HG03354 (cell line): ENCODE measurements around the gene RBM38.
"Not testable (repeated sequence)": the region's sequence is repeated elsewhere in the genome, so short reads cannot be mapped to it uniquely, and the experiment has no call there.

Source experiments
- ATAC-seq: cut with Tn5 transposase; IDR thresholded peaks from one replicate; pipeline ENCODE4 v1.9.1; 2021; ENCODE audit warnings: mild to moderate bottlenecking; ENCODE audit not compliant: unreplicated experiment, poor library complexity, severe bottlenecking

Gene RBM38

DNA sequence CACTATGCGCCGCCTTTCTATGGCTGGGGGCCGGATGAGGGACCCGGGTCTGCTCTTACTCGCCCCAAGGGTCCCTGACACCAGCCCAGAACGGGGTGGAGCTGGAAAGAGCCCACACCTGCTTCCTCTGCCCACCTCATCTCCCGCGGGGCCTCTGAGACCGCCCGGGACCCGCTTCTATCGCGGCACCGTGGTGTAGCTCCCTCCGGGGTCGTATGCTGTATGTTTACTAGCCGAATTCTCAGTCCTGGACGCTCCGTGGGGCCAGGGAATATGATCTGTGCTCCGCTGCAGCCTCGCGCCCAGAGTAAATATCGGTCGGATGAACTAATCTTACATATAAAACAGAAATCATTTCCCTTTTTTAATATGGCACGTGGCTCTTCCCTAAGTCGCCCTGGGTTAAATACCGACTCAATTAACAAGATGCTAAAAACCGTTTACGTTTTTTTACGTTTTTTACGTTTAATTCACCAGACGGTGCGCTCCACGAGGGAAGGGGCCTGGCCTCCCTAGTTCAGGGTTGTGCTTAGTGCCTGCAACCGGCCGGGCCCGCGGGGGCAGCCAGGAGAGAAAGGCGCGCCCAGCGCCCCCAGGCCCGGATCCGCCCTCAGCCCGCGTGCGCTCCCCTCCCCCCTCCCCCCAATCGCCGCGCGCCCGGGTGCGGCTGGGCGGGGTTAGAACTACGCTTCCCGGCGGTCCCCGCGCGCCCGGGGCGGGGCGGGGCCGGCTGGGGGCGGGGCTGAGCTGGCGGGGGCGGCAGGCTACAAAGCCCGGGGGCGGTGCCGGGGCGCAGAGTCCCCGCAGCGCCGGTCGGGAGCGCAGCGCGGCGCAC, at the start of gene RBM38:
TSS of gene RBM38 (plus strand) at position 793 of the 835 bp plus-strand sequence. CDS start 186 bp downstream, outside the sequence.
- peak; percentile 47 for ATAC-seq

DNA sequence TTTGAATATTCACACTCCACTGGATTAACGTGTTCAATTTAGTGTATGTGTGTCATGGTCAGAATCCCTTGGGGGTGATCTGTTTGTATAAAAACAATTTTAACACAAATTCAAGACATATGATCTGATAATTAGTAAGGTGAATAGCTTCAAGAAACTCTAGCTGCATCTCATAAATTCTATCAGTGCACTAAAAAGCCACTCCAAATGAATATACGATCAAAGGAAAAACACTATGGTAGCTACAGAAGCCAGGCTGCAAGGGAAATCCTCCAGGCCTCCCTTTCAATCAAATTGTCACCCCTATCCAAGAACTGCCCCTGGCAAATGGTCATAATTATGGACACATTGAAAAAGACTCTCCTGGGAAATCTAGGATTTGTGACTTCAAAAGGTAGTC, 49.5 kb upstream of the RBM38 start:
- ATAC-seq: no peak

DNA sequence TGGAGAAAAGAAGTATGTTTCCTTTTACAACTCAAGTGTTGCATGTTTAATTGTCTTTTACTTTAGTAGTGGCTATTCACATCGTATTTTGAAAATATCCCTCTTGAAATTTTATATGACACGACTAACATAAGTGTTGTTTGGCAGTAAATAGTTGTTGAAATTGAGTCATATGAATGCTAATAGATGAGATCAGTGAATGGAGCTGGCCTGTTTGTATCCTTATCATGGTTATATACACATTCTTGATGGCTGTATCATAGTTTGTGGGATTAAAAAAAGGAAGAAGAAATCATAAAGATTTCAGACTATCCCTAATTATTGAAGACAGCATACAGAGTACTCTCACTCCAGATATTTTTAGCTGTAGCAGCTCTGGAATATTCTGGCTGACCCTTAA, 48.4 kb upstream of the RBM38 start:
- no peak for ATAC-seq

DNA sequence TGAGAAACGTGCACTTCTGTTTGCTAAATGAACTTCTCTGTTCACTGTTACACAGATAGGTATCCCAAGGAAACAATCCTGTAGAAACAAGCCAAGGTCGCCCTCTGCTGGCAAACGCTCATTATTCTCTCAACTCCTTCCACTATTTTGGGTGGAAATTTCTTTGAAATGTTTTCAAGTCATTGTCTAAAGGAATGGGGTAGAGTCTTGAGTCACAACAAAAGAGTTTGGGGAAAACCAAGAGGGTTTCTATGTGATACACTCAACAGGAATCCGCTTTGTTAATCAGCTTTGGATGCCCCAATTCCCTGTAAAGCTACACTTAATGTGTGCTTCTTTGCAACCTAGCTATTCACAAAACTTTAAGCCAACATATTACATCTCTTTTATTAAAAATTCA, 44.7 kb upstream of the RBM38 start:
- no peak for ATAC-seq

DNA sequence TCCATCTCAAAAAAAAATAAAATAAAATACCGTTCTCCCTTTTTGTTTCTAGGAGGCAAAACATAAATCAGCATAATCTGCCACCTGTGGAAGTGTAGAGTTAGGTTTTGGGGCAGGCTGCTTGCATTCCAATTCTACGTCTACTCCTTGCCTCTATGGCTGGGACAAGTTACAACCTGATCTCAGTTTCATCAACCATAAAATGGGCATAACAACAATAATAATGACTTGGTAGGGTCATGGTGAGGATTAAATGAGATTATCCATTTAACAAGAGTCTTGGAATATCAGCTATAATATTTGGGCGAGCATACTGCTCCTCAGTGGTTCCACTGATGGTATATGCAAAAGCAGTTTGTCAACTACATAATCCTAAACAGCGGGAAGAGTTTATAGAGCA, 43.8 kb upstream of the RBM38 start:
- no peak for ATAC-seq

DNA sequence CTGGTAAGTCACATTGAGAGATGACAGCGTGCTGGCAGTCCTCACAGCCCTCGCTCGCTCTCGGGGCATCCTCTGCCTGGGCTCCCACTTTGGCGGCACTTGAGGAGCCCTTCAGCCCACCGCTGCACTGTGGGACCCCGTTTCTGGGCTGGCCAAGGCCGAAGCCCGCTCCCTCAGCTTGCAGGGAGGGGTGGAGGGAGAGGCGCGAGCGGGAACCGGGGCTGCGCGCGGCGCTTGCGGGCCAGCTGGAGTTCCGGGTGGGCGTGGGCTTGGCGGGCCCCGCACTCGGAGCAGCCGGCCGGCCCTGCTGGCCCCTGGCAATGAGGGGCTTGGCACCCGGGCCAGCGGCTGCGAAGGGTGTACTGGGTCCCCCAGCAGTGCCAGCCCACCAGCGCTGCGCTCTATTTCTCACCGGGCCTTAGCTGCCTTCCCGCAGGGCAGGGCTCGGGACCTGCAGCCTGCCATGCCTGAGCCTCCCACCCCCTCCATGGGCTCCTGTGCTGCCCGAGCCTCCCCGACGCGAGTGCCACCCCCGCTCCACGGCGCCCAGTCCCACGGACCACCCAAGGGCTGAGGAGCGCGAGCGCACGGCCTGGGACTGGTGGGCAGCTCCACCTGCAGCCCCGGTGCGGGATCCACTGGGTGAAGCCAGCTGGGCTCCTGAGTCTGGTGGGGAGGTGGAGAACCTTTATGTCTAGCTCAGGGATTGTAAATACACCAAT, 42.8 kb upstream of the RBM38 start:
- ATAC-seq: not testable (repeated sequence)

DNA sequence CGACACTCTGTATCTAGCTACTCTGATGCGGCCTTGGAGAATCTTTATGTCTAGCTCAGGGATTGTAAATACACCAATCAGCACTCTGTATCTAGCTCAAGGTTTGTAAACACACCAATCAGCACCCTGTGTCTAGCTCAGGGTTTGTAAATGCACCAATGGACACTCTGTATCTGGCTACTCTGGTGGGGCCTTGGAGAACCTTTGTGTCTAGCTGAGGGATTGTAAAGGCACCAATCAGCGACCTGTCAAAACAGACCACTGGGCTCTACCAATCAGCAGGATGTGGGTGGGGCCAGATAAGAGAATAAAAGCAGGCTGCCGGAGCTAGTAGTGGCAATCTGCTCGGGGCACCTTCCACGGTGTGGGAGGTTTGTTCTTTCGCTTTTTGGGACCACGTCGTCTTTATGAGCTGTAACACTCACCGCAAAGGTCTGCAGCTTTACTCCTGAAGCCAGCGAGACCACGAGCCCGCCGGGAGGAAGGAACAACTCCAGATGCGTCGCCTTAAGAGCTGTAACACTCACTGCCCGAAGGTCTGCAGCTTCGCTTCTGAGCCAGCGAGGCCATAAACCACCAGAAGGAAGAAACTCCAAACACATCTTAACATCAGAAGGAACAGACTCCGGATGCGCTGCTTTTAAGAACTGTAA, 42.1 kb upstream of the RBM38 start:
- not testable (repeated sequence) for ATAC-seq

DNA sequence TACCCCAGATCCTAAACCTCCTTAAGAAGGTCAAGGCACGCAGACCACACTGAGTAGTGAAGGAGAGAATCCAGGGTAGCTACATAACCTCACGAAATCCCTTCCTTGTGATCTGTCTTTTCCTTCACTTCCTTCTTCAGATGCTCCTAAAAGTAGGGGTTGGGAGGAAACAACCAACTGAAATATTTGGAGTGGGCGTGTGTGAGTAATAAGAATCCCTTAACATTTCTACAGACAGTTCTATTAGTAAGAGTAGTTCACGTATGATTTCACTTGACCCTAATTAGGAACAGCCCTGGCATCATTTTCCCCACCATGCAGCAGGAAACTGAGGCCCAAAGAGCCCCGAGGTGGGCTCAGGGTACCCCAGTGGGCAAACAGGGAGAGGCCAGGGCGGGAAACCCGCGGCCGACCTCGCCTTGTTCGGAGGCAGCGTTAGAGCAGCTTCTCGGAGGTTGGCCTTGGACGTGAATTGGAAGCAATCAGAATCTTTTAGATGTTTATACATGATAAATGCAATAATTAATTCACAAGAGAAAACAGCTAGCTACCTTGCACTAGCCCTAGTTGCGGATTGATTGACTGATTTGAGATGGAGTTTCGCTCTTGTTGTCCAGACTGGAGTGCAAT, 41.0 kb upstream of the RBM38 start:
- ATAC-seq: no peak

DNA sequence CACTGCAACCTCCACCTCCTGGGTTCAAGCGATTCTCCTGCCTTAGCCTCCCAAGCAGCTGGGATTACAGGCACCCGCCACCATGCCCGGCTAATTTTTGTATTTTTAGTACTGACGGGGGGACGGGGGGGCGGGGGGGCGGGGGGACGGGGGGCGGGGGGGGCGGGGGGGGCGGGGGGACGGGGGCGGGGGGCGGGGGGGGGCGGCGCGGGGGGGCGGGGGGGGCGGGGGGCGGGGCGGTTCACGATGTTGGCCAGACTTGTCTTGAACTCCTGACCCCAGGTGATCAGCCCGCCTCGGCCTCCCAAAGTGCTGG, 40.5 kb upstream of the RBM38 start:
- not testable (repeated sequence) for ATAC-seq

DNA sequence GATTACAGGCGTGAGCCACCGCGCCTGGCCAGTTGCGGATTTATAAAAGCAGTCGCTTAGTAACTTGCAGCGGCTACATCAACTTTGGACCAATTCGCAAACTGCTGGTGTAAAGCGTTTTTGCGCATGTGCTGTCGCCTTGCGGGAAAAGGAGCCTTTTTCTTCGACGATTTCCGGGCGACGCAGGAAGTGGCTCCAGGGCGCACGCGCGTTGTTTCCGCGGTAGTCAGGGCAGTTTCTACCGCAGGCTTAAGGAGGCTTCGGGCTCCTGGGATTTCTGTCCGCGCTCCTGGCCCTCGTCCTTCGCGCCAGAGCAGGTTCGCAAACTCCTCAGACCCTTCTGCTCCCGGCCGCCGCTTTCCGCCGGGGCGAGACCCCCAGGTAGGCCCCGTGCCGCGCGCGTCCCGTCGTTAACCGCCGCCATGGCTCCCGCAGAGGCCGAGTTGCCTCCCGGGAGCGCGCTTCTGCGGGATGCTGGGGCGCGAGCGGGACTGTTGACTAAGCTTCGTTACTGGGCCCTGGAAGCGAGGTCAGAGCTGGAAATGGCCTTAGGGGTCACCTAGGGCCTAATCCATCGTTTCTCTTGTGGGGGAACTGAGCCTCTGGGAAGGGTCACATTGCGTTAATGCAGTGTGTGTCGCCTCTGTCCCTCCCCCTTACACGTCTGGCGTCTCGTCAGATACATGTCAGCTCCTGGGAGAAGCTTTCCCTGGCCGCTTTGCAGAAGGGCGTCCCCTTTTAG, 40.0 kb upstream of the RBM38 start, which contains the start of gene RAE1:
TSS of gene RAE1 (plus strand) at position 214 of the 742 bp plus-strand sequence. CDS start 2,784 bp downstream, outside the sequence.
- ATAC-seq: peak; percentile 85

DNA sequence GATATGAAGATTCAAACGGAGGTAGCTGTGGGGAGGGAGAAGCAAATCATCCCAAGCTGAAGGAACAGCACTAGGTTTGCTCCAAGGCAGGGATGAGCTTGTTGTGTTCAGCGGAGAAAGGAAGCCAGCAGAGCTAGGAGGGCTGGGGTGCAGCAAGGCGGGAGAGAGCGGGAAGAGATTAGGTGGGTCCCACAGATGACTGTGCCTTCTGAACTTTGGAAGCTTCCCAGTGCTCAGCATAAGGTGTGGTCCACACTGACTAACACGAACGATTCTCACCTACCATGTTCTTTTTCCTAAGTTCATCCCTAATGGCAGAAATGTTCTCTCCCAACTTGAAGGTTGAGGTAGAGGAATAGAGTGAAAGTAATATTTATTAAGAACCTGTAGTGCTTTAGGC, 38.9 kb upstream of the RBM38 start:
- no peak for ATAC-seq

DNA sequence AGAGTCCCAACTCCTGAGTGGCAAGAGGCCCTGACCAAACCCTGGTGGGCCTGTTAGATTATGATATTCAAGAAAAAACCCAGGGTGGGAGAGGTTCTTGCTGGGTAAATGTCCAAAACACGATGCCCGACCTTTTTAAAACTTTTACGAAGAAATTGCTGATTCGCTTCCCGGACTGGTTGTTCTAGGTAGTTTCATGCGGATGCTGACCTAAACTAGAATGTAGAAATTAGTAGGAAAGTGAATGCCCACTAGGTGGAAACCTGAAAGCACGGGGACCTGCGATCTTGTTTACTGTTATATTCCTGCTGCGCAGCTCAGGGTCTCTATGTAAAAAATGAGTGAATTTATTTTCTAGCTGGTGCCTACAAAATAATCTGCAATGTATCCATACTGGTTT, 37.8 kb upstream of the RBM38 start:
- ATAC-seq: no peak

DNA sequence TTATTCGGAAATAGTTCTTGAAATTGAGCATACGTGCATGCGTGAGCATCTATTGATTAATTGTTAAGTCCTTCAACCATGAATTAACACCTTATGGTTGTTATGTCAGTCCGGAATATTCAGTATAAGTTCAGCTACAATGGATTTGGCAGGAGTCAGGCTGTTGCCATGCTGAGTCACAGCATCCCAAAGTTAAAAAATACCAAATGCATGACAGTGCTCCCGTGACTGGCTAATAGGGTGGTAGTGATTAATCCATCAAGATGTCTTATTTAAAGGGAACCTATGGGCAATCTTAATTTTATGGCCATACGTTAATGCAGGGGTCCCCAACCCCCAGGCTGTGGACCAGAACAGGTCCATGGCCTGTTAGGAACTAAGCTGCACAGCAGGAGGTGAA, 29.7 kb upstream of the RBM38 start:
- ATAC-seq: no peak

DNA sequence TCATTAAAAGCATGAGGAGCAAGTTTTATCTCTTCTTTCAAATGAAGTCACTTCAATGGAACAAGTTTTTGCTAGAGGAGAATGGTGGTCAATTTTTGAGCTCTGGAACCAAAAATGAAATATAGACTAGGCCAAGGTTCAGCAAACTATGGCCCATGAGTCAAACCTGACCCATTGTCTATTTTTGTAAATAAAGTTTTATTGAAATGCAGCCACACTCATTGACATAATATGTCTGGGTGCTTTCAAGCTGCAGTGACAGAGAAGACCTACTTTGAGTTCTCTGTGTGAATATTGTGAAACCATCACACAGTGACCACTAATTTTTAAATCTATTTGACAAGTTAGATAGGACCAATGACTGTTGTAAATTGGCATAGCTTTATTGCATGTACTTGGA, 26.7 kb upstream of the RBM38 start:
- ATAC-seq: no peak

DNA sequence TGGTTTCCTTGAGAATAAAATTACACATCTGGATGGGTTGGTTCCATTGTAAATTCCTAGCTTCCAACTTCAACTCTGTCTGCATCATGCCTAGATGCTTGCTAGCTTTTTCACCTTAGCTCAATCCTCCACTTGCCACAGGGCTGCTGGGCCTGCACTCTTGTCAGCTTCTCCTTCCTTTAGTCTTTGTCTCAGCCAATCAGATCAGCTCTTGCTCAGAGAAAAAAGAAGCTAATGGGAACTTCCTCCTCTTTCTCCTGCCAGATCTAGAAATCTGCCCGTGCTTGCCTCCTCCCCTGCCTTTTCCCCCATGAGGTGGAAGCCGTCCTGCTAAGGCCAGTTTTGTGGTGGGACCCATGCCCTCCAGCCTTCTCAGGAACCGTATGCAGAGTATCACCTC, 21.6 kb upstream of the RBM38 start:
- ATAC-seq: no peak

DNA sequence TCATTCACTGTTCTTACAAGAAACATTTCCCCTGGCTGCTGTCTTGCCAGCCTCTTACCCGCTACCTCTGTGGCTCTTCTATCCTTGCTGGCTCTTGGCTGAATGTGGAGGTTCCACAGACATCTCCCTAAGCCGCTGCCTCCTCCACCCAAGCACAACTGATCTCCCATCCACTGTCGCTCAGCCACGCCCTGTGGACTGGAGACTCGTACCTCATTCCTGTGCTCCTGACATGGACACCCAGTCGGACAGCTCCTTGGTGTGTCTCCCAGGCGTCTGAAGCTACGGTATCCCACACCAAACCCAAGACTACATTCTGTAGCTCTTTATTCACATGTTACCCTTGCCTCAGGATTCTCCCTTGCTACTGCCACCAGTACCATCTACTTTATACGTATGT, 20.9 kb upstream of the RBM38 start:
- ATAC-seq: no peak

DNA sequence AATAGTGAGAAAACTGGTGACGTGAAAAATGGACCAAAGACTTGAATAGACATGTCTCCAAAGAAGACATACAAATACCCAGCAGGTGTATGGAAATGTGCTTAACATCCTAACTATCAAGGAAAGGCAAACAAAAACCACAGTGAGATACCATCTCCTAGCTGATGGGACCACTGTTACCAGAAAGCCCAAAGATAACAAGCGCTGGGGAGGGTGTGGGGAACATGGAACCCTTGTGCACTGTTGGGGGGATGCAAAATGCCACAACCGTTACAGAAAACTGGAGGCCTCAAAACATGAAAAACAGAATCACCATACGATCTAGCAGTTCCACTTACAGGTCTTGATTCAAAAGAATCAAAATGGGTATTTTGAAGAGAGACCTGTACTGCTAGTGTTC, 19.8 kb upstream of the RBM38 start:
- ATAC-seq: no peak

DNA sequence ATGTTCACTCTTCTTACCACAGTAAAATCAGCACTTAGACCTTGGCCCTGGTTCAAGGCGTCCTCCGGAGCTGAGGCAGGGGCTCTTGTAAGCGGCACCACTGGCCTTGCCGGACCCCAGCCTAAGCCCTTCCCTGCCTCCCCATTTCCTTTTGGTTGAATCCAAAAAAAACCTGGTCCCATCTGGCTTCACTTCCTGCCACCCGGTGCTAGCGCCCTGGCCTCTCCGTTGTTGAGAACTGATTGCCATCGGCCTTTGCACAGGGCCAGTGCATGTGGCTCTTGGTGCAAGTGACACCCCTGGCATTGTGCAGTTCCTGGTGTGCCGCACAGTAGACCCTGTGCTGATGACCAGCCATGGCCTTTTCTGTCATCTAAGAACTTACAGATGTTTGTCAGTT, 19.0 kb upstream of the RBM38 start:
- ATAC-seq: no peak

DNA sequence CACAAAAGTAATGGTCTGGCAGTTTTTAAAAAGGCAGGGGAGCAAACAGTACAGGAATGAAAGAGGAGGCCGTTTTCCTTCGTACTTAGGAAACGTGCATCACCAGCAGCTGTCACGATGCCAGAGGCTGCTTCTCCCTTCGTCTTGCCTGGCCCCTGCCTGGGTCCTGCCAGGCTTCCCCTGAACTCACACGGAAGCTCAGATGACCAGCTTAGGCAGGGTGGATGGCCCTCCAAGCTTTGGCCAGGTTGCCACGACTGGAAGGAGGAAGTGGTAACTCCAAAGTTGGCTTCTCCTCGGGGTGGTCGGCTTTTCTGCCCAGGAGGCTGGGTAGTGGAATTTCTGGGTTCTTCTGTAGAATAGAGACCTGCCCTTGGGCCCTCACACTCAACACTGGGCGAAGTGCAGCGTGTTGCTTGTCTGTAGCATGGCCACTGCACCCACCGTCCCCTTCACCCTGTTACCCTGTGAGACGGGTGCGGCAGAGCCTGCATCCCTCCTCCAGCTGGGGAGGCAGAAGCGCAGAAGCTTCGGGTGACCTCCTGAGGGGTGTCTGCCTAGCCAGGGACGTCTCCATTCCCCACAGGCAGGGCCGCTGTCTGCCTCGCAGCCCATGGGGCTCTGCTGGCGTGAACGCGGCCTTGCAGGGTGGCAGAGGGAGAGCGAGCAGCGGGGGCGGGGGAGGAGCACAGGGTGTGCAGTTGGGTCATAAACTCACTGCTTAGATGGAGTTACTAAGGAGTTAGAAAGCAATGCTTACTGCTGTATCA, 18.4 kb upstream of the RBM38 start:
- ATAC-seq: no peak
